Cardiac muscle cell (in vitro differentiated cells and primary cell): ENCODE data around the gene SCAND1. TPM values are rescaled to one million over a fixed set of nuclear protein-coding genes. Genes with fewer than 3 reads are reported as not detected.

Experiments used
- DNase-seq, 2 donors: peaks; one replicate each; pipeline versions ENCODE4 v3.0.0 to v3.0.0-alpha.2; 2010 to 2017; ENCODE audit warnings: low read depth in 1 of 2, low spot score in 1 of 2
- H3K27ac ChIP-seq: fragments of 200-600 bp; sonication (generic); 2 replicates; pipeline ENCODE4 v1.5.1; 2016
- H3K27me3 ChIP-seq: fragments of 200-600 bp; sonication (generic); 2 replicates; pipeline ENCODE4 v1.6.0; 2016; ENCODE audit warnings: control low read depth
- H3K36me3 ChIP-seq: fragments of 200-600 bp; sonication (generic); 2 replicates; pipeline ENCODE4 v1.5.1; 2016; ENCODE audit warnings: control low read depth
- H3K4me1 ChIP-seq: fragments of 200-600 bp; sonication (generic); 2 replicates; pipeline ENCODE4 v1.8.1; 2017; ENCODE audit warnings: low read depth, mild to moderate bottlenecking, mixed run types
- H3K4me3 ChIP-seq: fragments of 200-600 bp; sonication (generic); 2 replicates; pipeline ENCODE4 v1.5.1; 2016; ENCODE audit warnings: mild to moderate bottlenecking
- H3K9me3 ChIP-seq: fragments of 200-600 bp; sonication (generic); 2 replicates; pipeline ENCODE4 v1.5.1; 2017; ENCODE audit warnings: low read depth, mild to moderate bottlenecking, control low read depth
- polyA plus RNA-seq: library from polyadenylated mRNA; unstranded; fragments of >200 nt; fragmentation: Nextera tagmentation; extraction: Ambion mirVana; gene quantifications from 2 replicates; pipeline ENCODE4 v1.2.1, GENCODE V29; 2016
- total RNA-seq: library from RNA; depleted of rRNA; stranded (reverse); fragments of >200 nt; gene quantifications from 2 replicates; pipeline ENCODE4 v1.2.3, GENCODE V29; 2016
- TF ChIP-seq, protein P1 (sequence below): IDR thresholded peaks from 2 replicates; pipeline ENCODE4 v1.5.1; 2012; ENCODE audit warnings: low read depth, mild to moderate bottlenecking, low read length

SCAND1 gene
- total and polyA plus RNA-seq, 2 experiments from 2014 or later: 138 to 218 TPM

DNA sequence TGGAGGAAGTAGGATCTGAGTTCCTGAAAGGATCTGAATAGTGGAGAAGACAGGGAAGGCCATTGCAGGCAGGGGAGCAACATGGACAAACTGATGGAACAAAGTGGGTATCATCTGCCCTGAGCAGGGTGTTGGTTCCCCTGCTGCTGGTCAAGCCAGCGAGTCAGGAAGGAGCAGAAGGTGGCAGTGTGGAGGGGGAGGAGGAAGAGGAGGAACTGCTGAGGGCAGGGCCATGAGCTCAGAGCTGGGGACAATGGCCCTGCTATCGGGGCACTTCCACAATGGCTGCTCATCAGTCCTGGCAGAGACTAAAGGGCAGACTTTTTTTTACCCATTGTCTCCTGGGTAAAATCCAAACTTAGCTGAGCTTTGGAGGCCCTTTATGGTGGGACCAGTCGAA, 27.7 kb upstream of the SCAND1 start:
- no peaks in the 10 kb centered on the region for H3K27me3 ChIP-seq
- TF ChIP-seq, protein P1, sequence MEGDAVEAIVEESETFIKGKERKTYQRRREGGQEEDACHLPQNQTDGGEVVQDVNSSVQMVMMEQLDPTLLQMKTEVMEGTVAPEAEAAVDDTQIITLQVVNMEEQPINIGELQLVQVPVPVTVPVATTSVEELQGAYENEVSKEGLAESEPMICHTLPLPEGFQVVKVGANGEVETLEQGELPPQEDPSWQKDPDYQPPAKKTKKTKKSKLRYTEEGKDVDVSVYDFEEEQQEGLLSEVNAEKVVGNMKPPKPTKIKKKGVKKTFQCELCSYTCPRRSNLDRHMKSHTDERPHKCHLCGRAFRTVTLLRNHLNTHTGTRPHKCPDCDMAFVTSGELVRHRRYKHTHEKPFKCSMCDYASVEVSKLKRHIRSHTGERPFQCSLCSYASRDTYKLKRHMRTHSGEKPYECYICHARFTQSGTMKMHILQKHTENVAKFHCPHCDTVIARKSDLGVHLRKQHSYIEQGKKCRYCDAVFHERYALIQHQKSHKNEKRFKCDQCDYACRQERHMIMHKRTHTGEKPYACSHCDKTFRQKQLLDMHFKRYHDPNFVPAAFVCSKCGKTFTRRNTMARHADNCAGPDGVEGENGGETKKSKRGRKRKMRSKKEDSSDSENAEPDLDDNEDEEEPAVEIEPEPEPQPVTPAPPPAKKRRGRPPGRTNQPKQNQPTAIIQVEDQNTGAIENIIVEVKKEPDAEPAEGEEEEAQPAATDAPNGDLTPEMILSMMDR: no peak
- H3K4me1 ChIP-seq: no peaks in the 10 kb centered on the region
- no peaks in the 10 kb centered on the region for H3K9me3 ChIP-seq
- no peaks in the 10 kb centered on the region for H3K36me3 ChIP-seq
- DNase-seq: no peak
- H3K27ac ChIP-seq: no peak overlapping the region
- no peak overlapping the region for H3K4me3 ChIP-seq

DNA sequence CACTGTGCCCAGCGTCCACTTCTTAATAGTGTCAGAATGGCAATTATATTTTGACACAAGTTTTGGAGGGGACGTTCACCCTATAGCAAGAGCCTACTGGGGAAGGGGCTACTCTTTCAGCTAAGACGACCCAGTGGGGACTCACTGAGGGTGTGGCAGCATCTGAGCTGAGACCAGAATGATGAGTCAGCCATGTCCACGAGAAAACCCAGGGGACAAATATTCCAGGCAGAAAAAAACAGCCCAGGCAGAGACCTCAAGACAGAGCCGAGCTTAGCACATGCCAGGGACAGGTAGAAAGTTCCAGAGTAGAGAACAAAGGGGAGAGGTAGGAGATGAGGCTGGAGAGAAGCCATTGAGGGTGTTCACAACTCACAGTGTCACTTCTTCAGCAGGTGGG, 25.2 kb upstream of the SCAND1 start:
- Histone ChIP-seq H3K9me3 (no peaks in the 10 kb centered on the region), H3K4me3 (no peak overlapping the region), H3K27ac (no peak overlapping the region), H3K36me3 (no peaks in the 10 kb centered on the region), H3K27me3 (no peaks in the 10 kb centered on the region), H3K4me1 (no peaks in the 10 kb centered on the region)
- TF ChIP-seq, protein P1: no peak
- no peak for DNase-seq

DNA sequence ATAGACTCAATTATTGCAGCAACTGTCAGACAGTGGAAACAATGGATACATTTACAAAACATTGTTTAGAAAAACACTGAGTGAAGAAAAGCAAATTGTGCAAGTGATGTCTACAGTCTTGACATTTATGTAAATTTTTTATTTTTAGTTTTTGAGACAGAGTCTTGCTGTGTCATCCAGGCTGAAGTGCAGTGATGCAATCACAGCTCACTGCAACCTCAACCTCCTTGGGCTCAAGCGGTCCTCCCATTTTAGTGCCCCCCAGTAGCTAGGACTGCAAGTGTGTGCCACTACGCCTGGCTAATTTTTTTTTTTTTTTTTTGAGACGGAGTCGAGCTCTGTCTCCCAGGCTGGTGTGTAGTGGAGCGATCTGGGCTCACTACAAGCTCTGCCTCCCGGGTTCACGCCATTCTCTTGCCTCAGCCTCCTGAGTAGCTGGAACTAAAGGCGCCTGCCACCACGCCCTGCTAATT, 23.8 kb upstream of the SCAND1 start:
- TF ChIP-seq, protein P1: no peak
- no peak overlapping the region for H3K27ac ChIP-seq
- no peaks in the 10 kb centered on the region for H3K4me1 ChIP-seq

DNA sequence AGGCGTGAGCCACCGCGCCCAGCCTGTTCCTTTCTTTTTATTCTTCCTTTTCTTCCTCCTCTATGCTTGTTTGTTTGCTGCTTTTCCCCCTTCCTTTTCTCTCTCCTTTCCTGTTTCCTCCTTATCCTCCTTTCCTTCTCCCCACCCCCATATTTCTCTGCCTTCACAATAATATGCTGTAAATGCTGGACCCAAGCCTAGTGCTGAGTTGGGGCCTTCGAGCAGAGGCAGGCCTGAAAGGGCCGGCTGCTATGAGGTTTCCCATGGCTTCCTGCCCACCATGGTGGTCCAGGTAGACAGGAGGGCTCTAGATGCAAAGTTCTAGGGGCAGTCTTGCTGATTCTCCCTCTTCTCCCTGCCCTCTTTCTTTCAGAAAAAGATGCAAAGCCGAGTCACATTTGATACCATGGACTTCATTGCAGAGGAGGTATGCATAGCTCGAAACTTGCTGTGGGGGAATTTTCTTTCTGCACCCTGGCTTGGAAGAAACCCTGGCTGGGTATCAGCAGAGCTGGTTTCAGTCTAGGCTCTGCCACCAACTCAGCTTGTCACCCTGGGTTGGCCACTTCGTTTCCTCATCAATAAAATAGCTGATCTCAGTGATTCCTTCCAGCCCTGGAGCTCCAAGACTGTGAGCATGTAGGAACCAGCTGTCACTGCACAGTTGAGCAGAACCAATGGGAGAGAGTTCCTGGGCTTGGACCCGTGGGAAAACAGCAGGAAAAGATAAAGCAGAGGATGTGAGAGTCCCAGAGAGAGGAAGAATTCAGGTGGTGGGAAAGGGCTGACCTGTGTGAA, 21.5 kb upstream of the SCAND1 start:
- H3K27me3 ChIP-seq: no peaks in the 10 kb centered on the region
- TF ChIP-seq, protein P1: no peak
- H3K27ac ChIP-seq: no peak overlapping the region
- DNase-seq: no peak
- H3K9me3 ChIP-seq: no peaks in the 10 kb centered on the region
- no peaks in the 10 kb centered on the region for H3K4me1 ChIP-seq
- H3K36me3 ChIP-seq: no peaks in the 10 kb centered on the region
- no peak overlapping the region for H3K4me3 ChIP-seq

More for the DNA sequence above, 23.8 kb upstream of the SCAND1 start:
- Histone ChIP-seq H3K9me3 (no peaks in the 10 kb centered on the region), H3K36me3 (no peaks in the 10 kb centered on the region), H3K4me3 (no peak overlapping the region), H3K27me3 (no peaks in the 10 kb centered on the region)
- peak in 1 of 2 donors; percentile 49 for DNase-seq

DNA sequence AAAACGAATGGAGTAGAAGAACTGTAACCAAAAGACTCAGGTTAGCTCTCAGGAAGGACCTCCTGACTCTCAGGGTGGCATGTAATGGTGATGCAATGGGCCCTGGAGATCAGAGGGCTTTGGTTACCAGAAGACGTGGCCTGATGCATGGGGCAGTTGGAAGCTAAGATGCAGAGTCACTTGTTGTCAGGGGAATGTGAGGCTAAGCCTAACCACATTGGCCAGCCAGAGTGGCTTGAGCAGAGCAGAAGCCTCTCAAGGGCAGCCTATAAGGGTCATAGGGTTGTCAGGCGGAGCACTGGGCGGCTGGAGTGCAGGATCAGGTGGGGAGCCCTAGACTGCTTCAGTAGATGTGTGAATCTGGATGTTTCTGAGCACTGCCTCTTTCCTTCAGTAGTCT, 20.0 kb upstream of the SCAND1 start:
- Histone ChIP-seq H3K4me1 (no peaks in the 10 kb centered on the region), H3K27ac (no peak overlapping the region), H3K9me3 (no peaks in the 10 kb centered on the region), H3K4me3 (no peak overlapping the region), H3K27me3 (no peaks in the 10 kb centered on the region), H3K36me3 (no peaks in the 10 kb centered on the region)
- no peak for DNase-seq
- TF ChIP-seq, protein P1: no peak
